ENCODE data around the gene FGD2.
"Not testable (repeated sequence)": the region's sequence is repeated elsewhere in the genome, so short reads cannot be mapped to it uniquely, and the experiment has no call there.

FGD2 gene

DNA sequence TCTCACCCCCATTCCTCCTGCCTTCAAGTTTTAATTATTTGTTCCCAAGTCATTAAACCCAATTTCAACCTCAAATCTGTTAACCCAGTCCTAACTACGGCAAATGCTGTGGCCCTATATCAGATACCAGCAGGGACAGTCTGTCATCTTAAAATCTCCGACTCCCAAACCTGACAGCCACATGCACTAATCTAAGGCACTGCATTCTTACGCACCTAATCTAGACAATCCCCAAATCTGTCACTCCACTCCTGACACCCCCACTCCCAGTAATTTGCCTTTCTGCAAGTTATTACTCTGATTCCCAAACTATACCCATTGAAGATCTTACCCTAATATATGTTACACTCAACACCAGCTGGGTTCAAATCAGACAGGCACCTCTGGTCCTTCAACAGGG is 21.9 kb upstream of the FGD2 start:
- in situ Hi-C loops (cut with MboI; ENCODE audit: low sequenced_read_pairs, unreplicated experiment): no loop called here
- DNase-seq (ENCODE audit: low spot score): no peak
- TF ChIP-seq, protein P1, sequence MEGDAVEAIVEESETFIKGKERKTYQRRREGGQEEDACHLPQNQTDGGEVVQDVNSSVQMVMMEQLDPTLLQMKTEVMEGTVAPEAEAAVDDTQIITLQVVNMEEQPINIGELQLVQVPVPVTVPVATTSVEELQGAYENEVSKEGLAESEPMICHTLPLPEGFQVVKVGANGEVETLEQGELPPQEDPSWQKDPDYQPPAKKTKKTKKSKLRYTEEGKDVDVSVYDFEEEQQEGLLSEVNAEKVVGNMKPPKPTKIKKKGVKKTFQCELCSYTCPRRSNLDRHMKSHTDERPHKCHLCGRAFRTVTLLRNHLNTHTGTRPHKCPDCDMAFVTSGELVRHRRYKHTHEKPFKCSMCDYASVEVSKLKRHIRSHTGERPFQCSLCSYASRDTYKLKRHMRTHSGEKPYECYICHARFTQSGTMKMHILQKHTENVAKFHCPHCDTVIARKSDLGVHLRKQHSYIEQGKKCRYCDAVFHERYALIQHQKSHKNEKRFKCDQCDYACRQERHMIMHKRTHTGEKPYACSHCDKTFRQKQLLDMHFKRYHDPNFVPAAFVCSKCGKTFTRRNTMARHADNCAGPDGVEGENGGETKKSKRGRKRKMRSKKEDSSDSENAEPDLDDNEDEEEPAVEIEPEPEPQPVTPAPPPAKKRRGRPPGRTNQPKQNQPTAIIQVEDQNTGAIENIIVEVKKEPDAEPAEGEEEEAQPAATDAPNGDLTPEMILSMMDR (IDR thresholded peaks at IDR 0.05; ENCODE audit: borderline replicate concordance, control extremely low read depth, extremely low read depth, insufficient read depth, missing control alignments): no peak

DNA sequence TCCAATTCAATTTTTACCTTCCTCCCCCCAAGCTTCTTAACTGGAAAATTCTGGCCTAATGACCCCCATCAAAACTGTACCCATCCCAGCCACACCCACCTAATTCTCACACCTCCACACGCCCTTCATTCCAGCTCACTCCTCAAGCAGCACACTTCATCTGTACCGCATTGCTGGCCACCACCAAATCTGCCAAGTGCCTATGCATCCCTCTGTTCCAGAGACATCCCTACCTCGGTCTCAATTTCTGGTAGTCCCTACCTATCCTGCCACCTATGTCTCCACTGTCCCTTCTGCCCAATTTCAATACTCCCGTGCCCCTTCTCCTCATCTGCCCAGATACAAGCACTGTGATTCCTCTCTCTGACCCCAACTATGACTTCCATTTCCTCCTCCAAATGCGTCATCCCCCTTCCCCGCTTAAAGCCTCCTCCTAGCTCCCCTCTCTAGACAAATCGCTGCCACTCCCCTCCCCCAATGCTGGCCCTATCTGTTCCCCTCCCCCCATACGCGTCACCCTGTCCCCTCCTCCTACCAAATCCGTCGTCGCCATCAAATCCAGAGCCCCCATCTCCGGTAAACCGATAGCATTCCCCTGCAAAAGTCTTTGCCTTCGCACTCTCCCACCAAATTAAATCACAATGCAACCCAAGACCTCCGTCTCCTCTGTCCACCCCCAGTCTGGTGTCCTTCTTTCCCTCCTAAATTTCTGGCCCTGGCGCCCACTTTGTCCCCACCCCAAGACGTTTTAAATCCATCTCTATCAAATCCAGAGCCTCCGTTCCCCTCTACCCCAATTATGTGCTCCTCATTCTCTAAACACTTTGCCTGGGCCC is 20.7 kb upstream of the FGD2 start:
- TF ChIP-seq, protein P1 (IDR thresholded peaks at IDR 0.05; ENCODE audit: borderline replicate concordance, control extremely low read depth, extremely low read depth, insufficient read depth, missing control alignments): no peak
- in situ Hi-C loops (cut with MboI; ENCODE audit: low sequenced_read_pairs, unreplicated experiment): no loop called here
- DNase-seq (ENCODE audit: low spot score): no peak

DNA sequence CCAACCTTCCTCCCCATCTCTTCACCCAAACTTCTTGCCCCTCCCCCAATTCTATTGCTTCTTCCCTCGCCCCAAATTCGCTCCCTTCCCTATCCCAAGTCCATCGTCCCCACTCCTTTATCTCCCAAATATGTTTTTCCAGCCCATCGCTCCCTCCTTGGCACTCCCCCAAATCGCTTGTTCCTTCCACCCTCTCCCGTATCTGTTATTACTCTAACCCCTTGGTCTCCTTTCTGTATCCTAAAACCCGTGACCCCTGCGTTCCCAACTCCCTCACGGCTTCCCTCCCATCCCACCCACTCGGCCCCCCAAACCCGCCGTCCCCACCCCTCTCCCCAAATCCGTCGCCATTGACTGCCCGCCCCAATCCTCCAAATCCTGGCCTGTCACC is 20.0 kb upstream of the FGD2 start:
- TF ChIP-seq, protein P1 (IDR thresholded peaks at IDR 0.05; ENCODE audit: borderline replicate concordance, control extremely low read depth, extremely low read depth, insufficient read depth, missing control alignments): no peak
- DNase-seq (ENCODE audit: low spot score): no peak
- in situ Hi-C loops (cut with MboI; ENCODE audit: low sequenced_read_pairs, unreplicated experiment): no loop called here

DNA sequence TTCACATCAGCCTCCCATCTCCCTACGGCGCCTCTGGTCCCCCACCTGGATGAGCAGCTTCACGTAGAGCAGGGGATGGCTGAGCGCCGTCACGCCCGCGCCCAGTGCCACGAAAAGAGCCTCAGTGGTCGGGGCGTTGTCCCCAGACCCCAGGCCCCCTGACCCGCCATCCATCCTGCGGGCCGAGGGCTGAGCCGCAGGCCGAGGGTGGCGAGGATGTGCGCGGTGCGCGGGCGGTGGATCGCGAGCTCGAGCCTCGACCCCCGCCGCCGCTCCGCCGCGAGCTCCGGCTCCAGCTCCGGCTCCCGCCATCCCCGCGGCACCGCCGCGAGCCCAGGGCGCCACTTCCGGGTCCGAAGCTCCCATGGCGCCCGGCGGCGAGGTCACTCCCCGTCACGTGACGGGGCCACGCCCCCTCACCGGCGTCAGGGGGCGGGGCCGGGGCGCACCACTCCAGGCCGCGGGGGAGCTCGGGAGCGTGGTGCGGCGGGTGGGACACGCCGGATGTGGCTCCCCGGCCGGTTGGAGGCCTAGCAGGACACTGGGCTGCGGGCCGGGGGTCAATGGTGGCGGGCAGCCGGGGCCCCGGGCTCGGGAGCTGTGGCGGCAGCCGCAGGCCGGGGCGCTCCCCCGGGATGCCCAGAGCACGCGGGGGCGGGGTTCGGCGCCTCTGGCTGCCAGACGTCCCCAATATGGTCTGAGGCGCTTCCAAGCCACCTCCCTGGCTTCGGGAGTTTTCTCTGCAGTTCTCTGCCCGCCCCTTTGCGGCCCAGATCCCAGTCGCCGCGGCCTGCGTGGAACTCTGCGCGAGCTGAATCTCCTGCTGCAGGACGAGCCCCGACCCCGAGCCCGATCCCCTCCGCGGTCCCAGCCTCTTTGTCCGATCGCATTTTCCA is 19.4 kb upstream of the FGD2 start, which contains the start of gene MTCH1:
TSS of gene MTCH1 (minus strand) at position 389 of the 896 bp plus-strand sequence. CDS start at position 366, 23 bp downstream.
- TF ChIP-seq, protein P1 (IDR thresholded peaks at IDR 0.05; ENCODE audit: borderline replicate concordance, control extremely low read depth, extremely low read depth, insufficient read depth, missing control alignments): no peak
- peak; percentile 98 for DNase-seq (ENCODE audit: low spot score)
- in situ Hi-C loops (cut with MboI; ENCODE audit: low sequenced_read_pairs, unreplicated experiment): no loop called here

DNA sequence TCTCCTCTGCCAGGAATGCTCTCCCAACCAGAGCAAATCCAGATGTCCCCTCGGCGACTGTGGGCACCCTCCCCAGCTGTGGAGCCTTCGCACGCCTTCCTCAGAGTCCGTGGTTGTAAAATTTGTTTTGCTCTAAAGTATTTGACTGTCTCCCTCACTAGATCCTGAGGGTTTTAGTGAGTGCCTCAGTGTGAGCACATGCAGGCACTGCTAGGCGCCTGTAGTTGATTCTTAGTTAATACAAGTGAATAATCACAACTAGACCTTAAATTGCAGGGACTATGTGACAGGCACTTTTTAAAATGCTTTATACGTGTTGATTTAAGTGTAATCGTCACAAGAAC is 18.8 kb upstream of the FGD2 start:
- DNase-seq (ENCODE audit: low spot score): no peak
- TF ChIP-seq, protein P1 (IDR thresholded peaks at IDR 0.05; ENCODE audit: borderline replicate concordance, control extremely low read depth, extremely low read depth, insufficient read depth, missing control alignments): no peak
- in situ Hi-C loops (cut with MboI; ENCODE audit: low sequenced_read_pairs, unreplicated experiment): no loop called here

DNA sequence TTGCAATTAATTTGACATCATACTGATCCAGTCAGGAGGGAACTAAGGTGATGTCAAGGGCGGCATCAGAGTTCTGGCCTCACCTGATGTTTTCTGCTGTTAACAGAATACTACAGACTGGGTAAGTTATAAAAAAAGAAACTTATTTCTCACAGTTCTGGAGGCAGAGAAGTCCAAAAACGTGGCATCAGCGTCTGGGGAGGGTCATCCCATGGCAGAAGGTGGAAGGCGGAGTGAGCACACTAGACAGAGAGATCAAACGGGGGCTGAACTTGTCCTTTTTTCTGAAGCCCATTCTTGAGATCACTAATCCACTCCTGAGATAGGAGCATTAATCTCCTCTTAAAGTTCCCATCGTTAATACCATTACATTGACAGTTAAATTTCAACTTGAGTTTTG is 16.2 kb upstream of the FGD2 start:
- in situ Hi-C loops (cut with MboI; ENCODE audit: low sequenced_read_pairs, unreplicated experiment): no loop called here
- TF ChIP-seq, protein P1 (IDR thresholded peaks at IDR 0.05; ENCODE audit: borderline replicate concordance, control extremely low read depth, extremely low read depth, insufficient read depth, missing control alignments): no peak

DNA sequence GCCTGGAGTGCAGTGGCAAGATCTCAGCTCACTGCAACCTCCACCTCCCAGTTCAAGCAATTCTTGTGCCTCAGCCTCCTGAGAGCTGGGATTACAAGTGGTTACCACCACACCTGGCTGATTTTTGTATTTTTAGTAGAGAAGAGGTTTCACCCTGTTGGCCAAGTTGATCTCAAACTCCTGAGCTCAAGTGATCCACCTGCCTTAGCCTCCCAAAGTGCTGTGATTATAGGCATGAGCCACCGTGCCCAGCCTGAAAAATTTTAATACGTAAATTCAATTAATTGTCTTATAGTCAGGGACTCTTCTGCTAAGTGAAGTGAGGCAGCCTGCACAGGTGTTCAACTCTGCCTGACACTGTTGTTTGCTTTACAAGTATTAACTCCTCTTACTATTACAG is 15.1 kb upstream of the FGD2 start:
- in situ Hi-C loops (cut with MboI; ENCODE audit: low sequenced_read_pairs, unreplicated experiment); DNase-seq (ENCODE audit: low spot score): not testable (repeated sequence)

More for the DNA sequence above, 16.2 kb upstream of the FGD2 start:
- DNase-seq (ENCODE audit: low spot score): no peak
